Esophagus squamous epithelium (tissue), 5 donors: ENCODE data around the gene MTIF3. TPM values are rescaled to one million over a fixed set of nuclear protein-coding genes. Genes with fewer than 3 reads are reported as not detected.

Source experiments
- DNase-seq: peaks from one replicate; lab custom pipeline; 2025; lab: John Stamatoyannopoulos, UW
- H3K27ac ChIP-seq, 4 donors: fragments of 200-600 bp; sonication (generic); one replicate each; pipeline ENCODE4 v1.5.1; 2016 to 2019; ENCODE audit warnings: mild to moderate bottlenecking in 1 of 4
- H3K27me3 ChIP-seq, 4 donors: fragments of 200-600 bp; sonication (generic); 1 replicate in 3 of 4; 2 replicates in 1 of 4; pipeline versions ENCODE4 v1.5.1 to v1.6.0; 2017 to 2021; ENCODE audit warnings: antibody characterized with exemption in 1 of 4
- H3K36me3 ChIP-seq, 3 donors: fragments of 200-600 bp; sonication (generic); one replicate each; pipeline ENCODE4 v1.5.1; 2016 to 2019
- H3K4me1 ChIP-seq, 3 donors: fragments of 200-600 bp; sonication (generic); one replicate each; pipeline ENCODE4 v1.5.1; 2017 to 2019
- H3K4me3 ChIP-seq, 4 donors: fragments of 200-600 bp; sonication (generic); 1 replicate in 3 of 4; 2 replicates in 1 of 4; pipeline ENCODE4 v1.5.1; 2016 to 2019; ENCODE audit warnings: mild to moderate bottlenecking in 2 of 4, moderate library complexity in 1 of 4
- H3K9me3 ChIP-seq, 3 donors: fragments of 200-600 bp; sonication (generic); one replicate each; pipeline ENCODE4 v1.5.1; 2016 to 2019
- POLR2A ChIP-seq, 4 donors: fragments of 450-650 bp; IDR thresholded peaks; one replicate each; pipeline ENCODE4 v1.6.1; 2017; ENCODE audit warnings: antibody characterized with exemption in 4 of 4, mild to moderate bottlenecking in 4 of 4, moderate library complexity in 3 of 4
- WGBS, 2 donors: methylation state at CpG; one replicate each; pipeline ENCODE4 v1.1.5; 2018; 5-methylcytosine and 5-hydroxymethylcytosine counted together
- intact Hi-C: fragments of 100-400 bp; cut with DNase I; formaldehyde crosslinking; loops from one replicate; pipeline ENCODE4 v1.15.0; 2022
- small RNA-seq, 4 donors: library from RNA; depleted of rRNA; stranded (forward); fragments of <200 nt; gene quantifications; one replicate each; pipeline ENCODE3, GENCODE V24; 2016
- total RNA-seq, 4 donors: library from RNA; depleted of rRNA; stranded (reverse); fragments of >200 nt; gene quantifications; one replicate each; pipeline ENCODE4 v1.1.0, GENCODE V29; 2016
- TF ChIP-seq, protein P1 (sequence below), 6 experiments: fragments of 450-650 bp in 4 of 6; fragments of 200-600 bp in 2 of 6; sonication (generic) in 2 of 6; IDR thresholded peaks; one replicate each; pipeline ENCODE4 v1.5.1; 2016 to 2019; ENCODE audit warnings: antibody characterized with exemption in 6 of 6, mild to moderate bottlenecking in 4 of 6, moderate library complexity in 4 of 6
- donor health status: DM: yes; HTN: yes; CAD: no.

Gene MTIF3
- total RNA-seq, 4 donors from 2014 or later: 31.1 to 41.7 (median 35.0) TPM

DNA sequence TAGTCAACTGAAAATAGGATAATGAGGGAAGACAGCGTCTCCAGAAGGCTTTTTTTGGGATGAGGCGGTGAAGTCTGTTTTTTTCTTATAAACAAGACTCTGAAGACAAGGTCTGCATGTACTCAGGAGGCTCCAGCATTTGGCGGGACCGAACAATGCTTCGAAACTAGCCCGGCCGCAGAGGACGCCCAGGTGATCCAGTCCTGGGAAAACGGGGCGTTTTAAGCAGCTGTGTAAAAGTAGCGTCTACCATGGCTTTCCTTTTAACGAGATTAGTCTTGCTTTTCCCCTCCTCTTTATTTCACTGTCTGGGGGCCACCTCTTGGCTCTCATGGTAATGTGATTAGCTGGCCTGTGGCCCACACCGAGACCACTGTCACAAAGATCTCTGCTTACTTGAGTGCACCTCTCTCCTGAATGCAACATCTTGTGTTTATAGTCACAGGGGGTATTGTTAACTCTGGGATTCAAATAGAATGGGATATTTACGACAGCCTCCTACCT is 55.3 kb downstream of the MTIF3 start:
- no peaks in the 10 kb centered on the region for H3K4me1 ChIP-seq
- H3K27me3 ChIP-seq: peaks cover 0 to 31% (median 0%) of the 10 kb centered on the region in 4 donors
- no peak for TF ChIP-seq POLR2A (IDR thresholded peaks at IDR 0.05)
- TF ChIP-seq, protein P1, sequence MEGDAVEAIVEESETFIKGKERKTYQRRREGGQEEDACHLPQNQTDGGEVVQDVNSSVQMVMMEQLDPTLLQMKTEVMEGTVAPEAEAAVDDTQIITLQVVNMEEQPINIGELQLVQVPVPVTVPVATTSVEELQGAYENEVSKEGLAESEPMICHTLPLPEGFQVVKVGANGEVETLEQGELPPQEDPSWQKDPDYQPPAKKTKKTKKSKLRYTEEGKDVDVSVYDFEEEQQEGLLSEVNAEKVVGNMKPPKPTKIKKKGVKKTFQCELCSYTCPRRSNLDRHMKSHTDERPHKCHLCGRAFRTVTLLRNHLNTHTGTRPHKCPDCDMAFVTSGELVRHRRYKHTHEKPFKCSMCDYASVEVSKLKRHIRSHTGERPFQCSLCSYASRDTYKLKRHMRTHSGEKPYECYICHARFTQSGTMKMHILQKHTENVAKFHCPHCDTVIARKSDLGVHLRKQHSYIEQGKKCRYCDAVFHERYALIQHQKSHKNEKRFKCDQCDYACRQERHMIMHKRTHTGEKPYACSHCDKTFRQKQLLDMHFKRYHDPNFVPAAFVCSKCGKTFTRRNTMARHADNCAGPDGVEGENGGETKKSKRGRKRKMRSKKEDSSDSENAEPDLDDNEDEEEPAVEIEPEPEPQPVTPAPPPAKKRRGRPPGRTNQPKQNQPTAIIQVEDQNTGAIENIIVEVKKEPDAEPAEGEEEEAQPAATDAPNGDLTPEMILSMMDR (IDR thresholded peaks at IDR 0.05): no peak
- WGBS, 2 donors: 78 to 79% methylated on average over 14 of the region's 14 CpGs
- H3K36me3 ChIP-seq: no peaks in the 10 kb centered on the region
- intact Hi-C loops: no loop called here
- no peaks in the 10 kb centered on the region for H3K9me3 ChIP-seq
- no peak overlapping the region for H3K27ac ChIP-seq
- no peak for DNase-seq
- H3K4me3 ChIP-seq: no peak overlapping the region

DNA sequence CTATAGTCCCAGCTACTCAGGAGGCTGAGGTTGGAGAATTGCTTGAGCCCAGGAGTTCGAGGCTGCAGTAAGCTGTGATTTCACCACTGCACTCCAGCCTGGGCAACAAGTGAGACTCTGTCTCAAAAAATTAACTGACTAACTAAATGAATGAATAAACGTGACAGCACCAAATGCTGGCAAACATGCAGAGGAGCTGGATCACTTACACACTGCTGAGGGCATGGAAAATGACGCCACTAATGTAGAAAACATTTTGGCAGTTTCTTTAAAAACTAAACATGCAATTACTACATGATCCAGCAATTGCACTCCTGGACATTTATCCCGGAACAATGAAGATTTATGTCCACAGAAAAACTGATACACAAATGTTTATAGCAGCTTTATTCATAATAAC is 57.3 kb downstream of the MTIF3 start:
- no peaks in the 10 kb centered on the region for H3K9me3 ChIP-seq
- no peaks in the 10 kb centered on the region for H3K36me3 ChIP-seq
- H3K4me1 ChIP-seq: no peaks in the 10 kb centered on the region
- no peak for DNase-seq
- no peak overlapping the region for H3K4me3 ChIP-seq
- intact Hi-C loops: no loop called here
- WGBS, 2 donors: 62 to 64% methylated on average over 4 of the region's 4 CpGs
- TF ChIP-seq, protein P1 (IDR thresholded peaks at IDR 0.05): no peak
- no peak for TF ChIP-seq POLR2A (IDR thresholded peaks at IDR 0.05)
- peaks cover 0 to 31% (median 0%) of the 10 kb centered on the region in 4 donors for H3K27me3 ChIP-seq
- H3K27ac ChIP-seq: no peak overlapping the region

DNA sequence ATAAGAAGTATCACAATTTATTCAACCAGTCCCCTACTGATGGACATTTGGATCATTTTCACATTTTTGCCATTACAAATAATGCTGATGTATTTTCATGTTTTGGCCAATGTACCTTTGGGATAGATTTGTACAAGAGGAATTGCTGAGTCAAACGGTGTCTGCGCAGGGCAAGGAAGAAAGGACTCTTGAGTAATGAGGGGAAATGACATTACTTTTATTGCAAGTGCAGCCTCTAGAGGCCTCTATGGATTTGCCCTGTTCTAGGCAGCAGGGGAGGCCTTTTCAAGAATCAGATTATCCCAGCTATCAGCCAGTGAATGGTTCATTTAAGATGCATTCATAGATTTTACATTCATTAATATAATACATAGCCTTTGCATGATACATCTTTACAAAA is 58.9 kb downstream of the MTIF3 start:
- Histone ChIP-seq H3K36me3 (no peaks in the 10 kb centered on the region), H3K9me3 (no peaks in the 10 kb centered on the region), H3K4me3 (no peak overlapping the region), H3K27ac (no peak overlapping the region), H3K27me3 (peaks cover 0 to 19% (median 0%) of the 10 kb centered on the region in 4 donors), H3K4me1 (no peaks in the 10 kb centered on the region)
- TF ChIP-seq POLR2A (IDR thresholded peaks at IDR 0.05): no peak
- WGBS, 2 donors: 57 to 61% methylated on average over 2 of the region's 2 CpGs
- intact Hi-C loops: no loop called here
- DNase-seq: no peak

DNA sequence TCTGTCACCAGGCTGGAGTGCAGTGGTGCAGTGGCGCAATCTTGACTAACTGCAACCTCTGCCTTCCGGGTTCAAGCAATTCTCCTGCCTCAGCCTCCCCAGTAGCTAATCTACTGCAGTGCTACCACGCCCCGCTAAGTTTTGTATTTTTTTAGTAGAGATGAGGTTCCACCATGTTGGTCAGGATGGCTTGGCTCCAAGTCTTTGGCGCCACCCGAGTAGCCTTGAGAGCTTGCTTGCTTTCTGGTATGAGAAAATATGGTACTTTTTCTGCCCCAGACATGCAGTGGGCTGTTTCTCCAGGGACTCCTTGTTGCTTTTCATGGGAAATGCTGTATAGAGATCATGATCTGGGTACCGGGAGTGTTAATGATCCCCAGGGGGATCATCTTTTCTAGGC is 60.5 kb downstream of the MTIF3 start:
- Histone ChIP-seq H3K4me3 (no peak overlapping the region), H3K27ac (no peak overlapping the region), H3K4me1 (no peaks in the 10 kb centered on the region), H3K9me3 (no peaks in the 10 kb centered on the region), H3K36me3 (no peaks in the 10 kb centered on the region), H3K27me3 (peaks cover 0 to 17% (median 0%) of the 10 kb centered on the region in 4 donors)
- 92 to 100% methylated on average over 4 to 7 of the region's 7 CpGs for WGBS, 2 donors
- intact Hi-C loops: no loop called here
- TF ChIP-seq, protein P1 (IDR thresholded peaks at IDR 0.05): no peak
- no peak for TF ChIP-seq POLR2A (IDR thresholded peaks at IDR 0.05)
- no peak for DNase-seq

DNA sequence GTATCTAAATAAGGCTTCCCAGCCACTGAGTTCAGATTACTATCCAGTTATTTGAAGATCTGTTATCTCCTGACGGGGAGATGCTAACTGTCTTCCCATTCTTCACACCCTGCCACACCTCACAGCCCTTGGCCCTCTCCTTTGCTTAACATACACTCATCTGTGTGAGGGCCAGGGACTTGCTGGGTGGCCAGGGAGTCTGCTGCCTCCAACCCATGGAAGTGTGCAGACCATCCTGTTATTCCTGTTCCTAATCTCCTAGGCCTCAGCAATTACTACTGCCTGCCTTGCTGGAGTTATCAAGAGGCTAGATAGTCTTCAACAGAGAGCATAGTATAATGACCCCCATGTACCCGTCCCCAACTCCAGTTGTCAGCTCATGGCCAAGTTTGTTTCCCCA is 62.1 kb downstream of the MTIF3 start:
- WGBS, 2 donors: 75 to 83% methylated on average over 2 of the region's 2 CpGs
- Histone ChIP-seq H3K4me1 (no peaks in the 10 kb centered on the region), H3K36me3 (no peaks in the 10 kb centered on the region), H3K4me3 (no peak overlapping the region), H3K27me3 (peaks cover 0 to 27% (median 0%) of the 10 kb centered on the region in 4 donors), H3K27ac (no peak overlapping the region), H3K9me3 (no peaks in the 10 kb centered on the region)
- DNase-seq: no peak
- intact Hi-C loops: no loop called here
- TF ChIP-seq, protein P1 (IDR thresholded peaks at IDR 0.05): no peak
- TF ChIP-seq POLR2A (IDR thresholded peaks at IDR 0.05): no peak

Small RNA genes within 50 kb of the gene (small RNA-seq; reads per million reads assigned to genes)
- gene RNU6-63P: 0 reads per million in 4 donors
- gene RNY1P1: 0 reads per million in 4 donors

Other genes starting within 250 kb of the MTIF3 start
- gene RPL21, start 199.0 kb downstream of the MTIF3 start, total RNA-seq: 1,000 to 10,000 TPM in 2 of 4 donors, 100 to 1,000 TPM in 2; 398 to 1,284 (median 964) TPM
- 10 to 100 TPM in 3 of 4 donors, 1 to 10 TPM in 1; 4.4 to 34.1 (median 21.9) TPM for gene RASL11A, start 179.7 kb downstream of the MTIF3 start, total RNA-seq
- gene GTF3A, start 25.9 kb downstream of the MTIF3 start, total RNA-seq: 100 to 1,000 TPM in 1 of 4 donors, 10 to 100 TPM in 3; 76.4 to 113 (median 86.5) TPM
- gene LNX2, start 170.0 kb upstream of the MTIF3 start, total RNA-seq: 10 to 100 TPM; 12.2 to 16.5 (median 14.9) TPM
- 100 to 1,000 TPM in 3 of 4 donors, 10 to 100 TPM in 1; 96.7 to 183 (median 132) TPM for gene POLR1D, start 171.3 kb upstream of the MTIF3 start, total RNA-seq